WTC11 (cell line): ENCODE data around the gene PLPP4. TPM values are rescaled to one million over a fixed set of nuclear protein-coding genes. Genes with fewer than 3 reads are reported as not detected.

ENCODE experiments used
- ATAC-seq: fragments of 200-7000 bp; cut with Tn5 transposase; 2 replicates; pipeline ENCODE4 v1.10.0; 2021; ENCODE audit warnings: mild to moderate bottlenecking, moderate library complexity
- CTCF ChIA-PET: fragments of 300-600 bp; sonication (Branson Sonifier 250); formaldehyde crosslinking; loops from one replicate; lab custom pipeline; 2021; ENCODE audit warnings: antibody characterized with exemption; lab: Charles Lee
- POLR2A ChIA-PET: fragments of 350-600 bp; sonication (Branson Sonifier 250); formaldehyde crosslinking; loops from one replicate; lab custom pipeline; 2021; ENCODE audit warnings: antibody characterized with exemption; lab: Charles Lee
- DNase-seq: peaks from one replicate; pipeline ENCODE4 v3.0.0; 2021; ENCODE audit warnings: low spot score
- H3K27ac Mint-ChIP-seq: 2 replicates; pipeline ENCODE4 v1.8.0; 2021; ENCODE audit warnings: mixed read lengths
- H3K27me3 Mint-ChIP-seq: 2 replicates; pipeline ENCODE4 v1.8.0; 2021; ENCODE audit warnings: low read depth, mild to moderate bottlenecking, moderate library complexity, mixed read lengths
- H3K36me3 Mint-ChIP-seq: 2 replicates; pipeline ENCODE4 v1.8.0; 2021; ENCODE audit warnings: mixed read lengths
- H3K4me1 Mint-ChIP-seq: 2 replicates; pipeline ENCODE4 v1.8.0; 2022; ENCODE audit warnings: mixed read lengths
- H3K4me3 Mint-ChIP-seq: 2 replicates; pipeline ENCODE4 v1.8.0; 2021; ENCODE audit warnings: mild to moderate bottlenecking, moderate library complexity, mixed read lengths
- H3K9me3 Mint-ChIP-seq: 2 replicates; pipeline ENCODE4 v1.8.0; 2021; ENCODE audit warnings: mixed read lengths
- CREM ChIP-seq: sonication (generic); formaldehyde crosslinking; IDR thresholded peaks from 2 replicates; pipeline ENCODE4 v1.8.1; 2022; ENCODE audit warnings: mild to moderate bottlenecking, missing genetic modification reagents, moderate library complexity
- ESRRA ChIP-seq: sonication (generic); formaldehyde crosslinking; IDR thresholded peaks from 2 replicates; pipeline ENCODE4 v1.8.1; 2022; ENCODE audit warnings: mild to moderate bottlenecking, missing genetic modification reagents, borderline replicate concordance
- FOXK1 ChIP-seq: sonication (generic); formaldehyde crosslinking; IDR thresholded peaks from 2 replicates; pipeline ENCODE4 v1.8.0; 2022; ENCODE audit warnings: mild to moderate bottlenecking, moderate library complexity, missing genetic modification reagents
- HMGA2 ChIP-seq: fragments of 250-450 bp; sonication (Bioruptor Pico); IDR thresholded peaks from 2 replicates; pipeline ENCODE4 v1.4.0; 2021; ENCODE audit warnings: mild to moderate bottlenecking, moderate library complexity
- JUN ChIP-seq: sonication (generic); formaldehyde crosslinking; IDR thresholded peaks from 2 replicates; pipeline ENCODE4 v1.8.0; 2023; ENCODE audit warnings: mild to moderate bottlenecking, missing genetic modification reagents
- NFE2L1 ChIP-seq: sonication (generic); formaldehyde crosslinking; IDR thresholded peaks from 2 replicates; pipeline ENCODE4 v1.8.1; 2023; ENCODE audit warnings: missing genetic modification reagents
- NR3C1 ChIP-seq: sonication (generic); formaldehyde crosslinking; conservative IDR thresholded peaks from 2 replicates; pipeline ENCODE4 v1.8.1; 2023; ENCODE audit warnings: low read depth, mild to moderate bottlenecking, missing genetic modification reagents
- OVOL2 ChIP-seq: fragments of 250-450 bp; sonication (Bioruptor Pico); IDR thresholded peaks from 2 replicates; pipeline ENCODE4 v1.9.0; 2021; ENCODE audit warnings: mild to moderate bottlenecking, borderline replicate concordance
- RELA ChIP-seq: sonication (generic); formaldehyde crosslinking; IDR thresholded peaks from 2 replicates; pipeline ENCODE4 v1.8.1; 2022; ENCODE audit warnings: missing genetic modification reagents, mild to moderate bottlenecking, borderline replicate concordance
- ZNF232 ChIP-seq: sonication (generic); formaldehyde crosslinking; IDR thresholded peaks from 2 replicates; pipeline ENCODE4 v1.8.0; 2022; ENCODE audit warnings: mild to moderate bottlenecking, missing genetic modification reagents
- ZNF263 ChIP-seq: sonication (generic); formaldehyde crosslinking; IDR thresholded peaks from 2 replicates; pipeline ENCODE4 v1.8.1; 2022; ENCODE audit warnings: low read depth, mild to moderate bottlenecking, moderate library complexity, missing genetic modification reagents
- total RNA-seq: library from RNA; stranded (reverse); gene quantifications from 3 replicates; pipeline ENCODE4 v1.2.3, GENCODE V29; 2021
- TF ChIP-seq, protein P1 (sequence below): sonication (generic); formaldehyde crosslinking; IDR thresholded peaks from 2 replicates; pipeline ENCODE4 v1.8.0; 2023; ENCODE audit warnings: missing genetic modification reagents, mild to moderate bottlenecking, borderline replicate concordance
- TF ChIP-seq, protein P2 (sequence below): sonication (generic); formaldehyde crosslinking; IDR thresholded peaks from 2 replicates; pipeline ENCODE4 v1.8.0; 2022; ENCODE audit warnings: missing genetic modification reagents
- TF ChIP-seq, protein P3 (sequence below): fragments of 200-600 bp; IDR thresholded peaks from 2 replicates; pipeline ENCODE4 v1.8.0; 2022; ENCODE audit warnings: antibody characterized with exemption
- TF ChIP-seq, protein P4 (sequence below): fragments of 250-450 bp; sonication (Bioruptor Pico); IDR thresholded peaks from 2 replicates; pipeline ENCODE4 v1.9.0; 2021; ENCODE audit warnings: mild to moderate bottlenecking
- TF ChIP-seq, protein P5 (sequence below): sonication (generic); formaldehyde crosslinking; IDR thresholded peaks from 2 replicates; pipeline ENCODE4 v1.8.1; 2023; ENCODE audit warnings: mild to moderate bottlenecking, missing genetic modification reagents, moderate library complexity
- TF ChIP-seq, protein P6 (sequence below): sonication (generic); formaldehyde crosslinking; conservative IDR thresholded peaks from 2 replicates; pipeline ENCODE4 v1.8.1; 2023; ENCODE audit warnings: mild to moderate bottlenecking, low read depth, missing genetic modification reagents, moderate library complexity

Gene PLPP4
- total RNA-seq, 1 experiment from 2014 or later = 0.15 TPM

DNA sequence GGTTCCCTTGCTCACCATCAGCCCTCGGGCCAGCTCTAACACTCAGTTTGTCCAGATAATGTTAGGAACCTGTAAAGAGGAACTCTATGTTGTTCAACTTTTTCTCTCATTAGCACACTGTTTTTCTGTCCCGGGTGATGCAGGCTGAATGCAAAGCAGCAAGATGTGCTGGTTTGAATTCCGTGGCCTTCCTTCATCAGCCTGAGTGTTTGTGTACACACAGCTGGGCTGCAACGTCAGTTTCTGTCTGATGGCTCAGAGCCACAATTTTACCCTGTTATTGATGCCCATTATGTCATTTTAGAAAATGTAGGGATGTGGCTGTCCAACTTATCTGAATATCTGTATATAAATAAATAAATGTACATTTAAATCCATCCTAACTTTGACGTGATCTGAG lies 152.0 kb downstream of the PLPP4 start (continued):
- TF ChIP-seq, protein P1, sequence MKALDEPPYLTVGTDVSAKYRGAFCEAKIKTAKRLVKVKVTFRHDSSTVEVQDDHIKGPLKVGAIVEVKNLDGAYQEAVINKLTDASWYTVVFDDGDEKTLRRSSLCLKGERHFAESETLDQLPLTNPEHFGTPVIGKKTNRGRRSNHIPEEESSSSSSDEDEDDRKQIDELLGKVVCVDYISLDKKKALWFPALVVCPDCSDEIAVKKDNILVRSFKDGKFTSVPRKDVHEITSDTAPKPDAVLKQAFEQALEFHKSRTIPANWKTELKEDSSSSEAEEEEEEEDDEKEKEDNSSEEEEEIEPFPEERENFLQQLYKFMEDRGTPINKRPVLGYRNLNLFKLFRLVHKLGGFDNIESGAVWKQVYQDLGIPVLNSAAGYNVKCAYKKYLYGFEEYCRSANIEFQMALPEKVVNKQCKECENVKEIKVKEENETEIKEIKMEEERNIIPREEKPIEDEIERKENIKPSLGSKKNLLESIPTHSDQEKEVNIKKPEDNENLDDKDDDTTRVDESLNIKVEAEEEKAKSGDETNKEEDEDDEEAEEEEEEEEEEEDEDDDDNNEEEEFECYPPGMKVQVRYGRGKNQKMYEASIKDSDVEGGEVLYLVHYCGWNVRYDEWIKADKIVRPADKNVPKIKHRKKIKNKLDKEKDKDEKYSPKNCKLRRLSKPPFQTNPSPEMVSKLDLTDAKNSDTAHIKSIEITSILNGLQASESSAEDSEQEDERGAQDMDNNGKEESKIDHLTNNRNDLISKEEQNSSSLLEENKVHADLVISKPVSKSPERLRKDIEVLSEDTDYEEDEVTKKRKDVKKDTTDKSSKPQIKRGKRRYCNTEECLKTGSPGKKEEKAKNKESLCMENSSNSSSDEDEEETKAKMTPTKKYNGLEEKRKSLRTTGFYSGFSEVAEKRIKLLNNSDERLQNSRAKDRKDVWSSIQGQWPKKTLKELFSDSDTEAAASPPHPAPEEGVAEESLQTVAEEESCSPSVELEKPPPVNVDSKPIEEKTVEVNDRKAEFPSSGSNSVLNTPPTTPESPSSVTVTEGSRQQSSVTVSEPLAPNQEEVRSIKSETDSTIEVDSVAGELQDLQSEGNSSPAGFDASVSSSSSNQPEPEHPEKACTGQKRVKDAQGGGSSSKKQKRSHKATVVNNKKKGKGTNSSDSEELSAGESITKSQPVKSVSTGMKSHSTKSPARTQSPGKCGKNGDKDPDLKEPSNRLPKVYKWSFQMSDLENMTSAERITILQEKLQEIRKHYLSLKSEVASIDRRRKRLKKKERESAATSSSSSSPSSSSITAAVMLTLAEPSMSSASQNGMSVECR (CRISPR knock-in tag) = no peak
- no peak for TF ChIP-seq CREM

DNA sequence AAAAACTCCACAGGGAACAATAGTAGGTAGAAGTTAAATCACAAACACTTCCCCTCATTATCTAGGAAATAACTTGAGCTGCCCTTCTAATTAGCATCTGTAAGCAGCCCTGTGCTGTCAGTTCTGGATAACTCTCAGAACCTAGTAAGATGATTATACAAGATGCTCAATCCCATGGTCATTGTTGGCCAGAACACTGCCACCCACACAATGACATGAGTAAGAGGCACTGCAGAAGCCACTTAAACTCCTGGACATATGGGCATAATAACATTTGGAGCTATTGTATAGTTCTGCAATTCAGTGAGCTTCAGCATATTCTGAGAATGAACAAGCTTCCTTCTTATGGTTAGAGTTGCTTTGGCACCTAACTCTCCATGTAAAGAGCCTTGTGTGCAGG lies 153.8 kb downstream of the PLPP4 start:
- peaks cover 12% of the 10 kb centered on the region for H3K4me1 Mint-ChIP-seq
- POLR2A ChIA-PET = interaction anchor here (0.6 kb wide), 2 partner anchors 90 to 393 kb away, joined by 3 to 4 read pairs; no protein-coding TSS in a partner anchor
- CTCF ChIA-PET = interaction anchor here (1.5 to 1.7 kb wide), 2 partner anchors 24 to 155 kb away, joined by 3 to 5 read pairs; no protein-coding TSS in a partner anchor
- H3K4me3 Mint-ChIP-seq = no peak overlapping the region
- H3K27ac Mint-ChIP-seq = no peak overlapping the region
- no peak for TF ChIP-seq FOXK1 (CRISPR knock-in tag)
- no peak for TF ChIP-seq NFE2L1
- TF ChIP-seq JUN (CRISPR knock-in tag) = no peak
- TF ChIP-seq, protein P2, sequence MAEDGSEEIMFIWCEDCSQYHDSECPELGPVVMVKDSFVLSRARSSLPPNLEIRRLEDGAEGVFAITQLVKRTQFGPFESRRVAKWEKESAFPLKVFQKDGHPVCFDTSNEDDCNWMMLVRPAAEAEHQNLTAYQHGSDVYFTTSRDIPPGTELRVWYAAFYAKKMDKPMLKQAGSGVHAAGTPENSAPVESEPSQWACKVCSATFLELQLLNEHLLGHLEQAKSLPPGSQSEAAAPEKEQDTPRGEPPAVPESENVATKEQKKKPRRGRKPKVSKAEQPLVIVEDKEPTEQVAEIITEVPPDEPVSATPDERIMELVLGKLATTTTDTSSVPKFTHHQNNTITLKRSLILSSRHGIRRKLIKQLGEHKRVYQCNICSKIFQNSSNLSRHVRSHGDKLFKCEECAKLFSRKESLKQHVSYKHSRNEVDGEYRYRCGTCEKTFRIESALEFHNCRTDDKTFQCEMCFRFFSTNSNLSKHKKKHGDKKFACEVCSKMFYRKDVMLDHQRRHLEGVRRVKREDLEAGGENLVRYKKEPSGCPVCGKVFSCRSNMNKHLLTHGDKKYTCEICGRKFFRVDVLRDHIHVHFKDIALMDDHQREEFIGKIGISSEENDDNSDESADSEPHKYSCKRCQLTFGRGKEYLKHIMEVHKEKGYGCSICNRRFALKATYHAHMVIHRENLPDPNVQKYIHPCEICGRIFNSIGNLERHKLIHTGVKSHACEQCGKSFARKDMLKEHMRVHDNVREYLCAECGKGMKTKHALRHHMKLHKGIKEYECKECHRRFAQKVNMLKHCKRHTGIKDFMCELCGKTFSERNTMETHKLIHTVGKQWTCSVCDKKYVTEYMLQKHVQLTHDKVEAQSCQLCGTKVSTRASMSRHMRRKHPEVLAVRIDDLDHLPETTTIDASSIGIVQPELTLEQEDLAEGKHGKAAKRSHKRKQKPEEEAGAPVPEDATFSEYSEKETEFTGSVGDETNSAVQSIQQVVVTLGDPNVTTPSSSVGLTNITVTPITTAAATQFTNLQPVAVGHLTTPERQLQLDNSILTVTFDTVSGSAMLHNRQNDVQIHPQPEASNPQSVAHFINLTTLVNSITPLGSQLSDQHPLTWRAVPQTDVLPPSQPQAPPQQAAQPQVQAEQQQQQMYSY (CRISPR knock-in tag) = no peak
- no peak for TF ChIP-seq ESRRA
- DNase-seq (no peak), ATAC-seq (no peak)
- no peaks in the 10 kb centered on the region; the same call in 1 of the 2 replicates for H3K27me3 Mint-ChIP-seq
- H3K36me3 Mint-ChIP-seq = peaks cover 6% of the 10 kb centered on the region
- H3K9me3 Mint-ChIP-seq = peaks cover 30% of the 10 kb centered on the region

DNA sequence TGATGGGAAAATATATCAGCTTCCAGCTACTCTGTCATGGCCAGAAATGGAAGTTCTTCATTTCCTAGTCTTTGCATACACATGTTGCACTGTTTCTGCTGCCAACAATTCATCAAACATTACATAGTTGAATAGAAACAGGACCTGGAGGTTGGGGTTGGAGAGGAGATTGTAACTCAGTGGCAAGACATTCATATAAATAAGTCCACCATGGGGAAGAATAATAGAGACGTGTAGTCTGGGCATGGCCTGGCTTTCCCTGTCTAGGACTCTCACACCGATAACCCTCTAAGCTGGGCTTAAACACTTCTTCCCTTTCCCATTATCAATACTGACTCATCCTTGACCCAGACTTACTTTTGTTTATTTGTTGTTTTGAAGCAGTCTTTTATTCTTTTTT lies 155.7 kb downstream of the PLPP4 start:
- Mint-ChIP-seq H3K27me3 (no peaks in the 10 kb centered on the region; the same call in 1 of the 2 replicates), H3K36me3 (peaks cover 17% of the 10 kb centered on the region), H3K9me3 (peaks cover 35% of the 10 kb centered on the region), H3K4me1 (peaks cover 12% of the 10 kb centered on the region), H3K4me3 (no peak overlapping the region), H3K27ac (no peak overlapping the region)
- ATAC-seq (no peak), DNase-seq (no peak)
- POLR2A ChIA-PET = no interaction called here
- CTCF ChIA-PET = interaction anchor here (0.6 kb wide), 1 partner anchor 22 kb away, joined by 3 read pairs; no protein-coding TSS in a partner anchor
- TF ChIP-seq RELA (CRISPR knock-in tag) (no peak), NFE2L1 (no peak), OVOL2 (no peak), ZNF263 (CRISPR knock-in tag) (no peak), HMGA2 (CRISPR knock-in tag) (no peak), NR3C1 (CRISPR knock-in tag) (no peak), ZNF232 (no peak)
- TF ChIP-seq, protein P3, sequence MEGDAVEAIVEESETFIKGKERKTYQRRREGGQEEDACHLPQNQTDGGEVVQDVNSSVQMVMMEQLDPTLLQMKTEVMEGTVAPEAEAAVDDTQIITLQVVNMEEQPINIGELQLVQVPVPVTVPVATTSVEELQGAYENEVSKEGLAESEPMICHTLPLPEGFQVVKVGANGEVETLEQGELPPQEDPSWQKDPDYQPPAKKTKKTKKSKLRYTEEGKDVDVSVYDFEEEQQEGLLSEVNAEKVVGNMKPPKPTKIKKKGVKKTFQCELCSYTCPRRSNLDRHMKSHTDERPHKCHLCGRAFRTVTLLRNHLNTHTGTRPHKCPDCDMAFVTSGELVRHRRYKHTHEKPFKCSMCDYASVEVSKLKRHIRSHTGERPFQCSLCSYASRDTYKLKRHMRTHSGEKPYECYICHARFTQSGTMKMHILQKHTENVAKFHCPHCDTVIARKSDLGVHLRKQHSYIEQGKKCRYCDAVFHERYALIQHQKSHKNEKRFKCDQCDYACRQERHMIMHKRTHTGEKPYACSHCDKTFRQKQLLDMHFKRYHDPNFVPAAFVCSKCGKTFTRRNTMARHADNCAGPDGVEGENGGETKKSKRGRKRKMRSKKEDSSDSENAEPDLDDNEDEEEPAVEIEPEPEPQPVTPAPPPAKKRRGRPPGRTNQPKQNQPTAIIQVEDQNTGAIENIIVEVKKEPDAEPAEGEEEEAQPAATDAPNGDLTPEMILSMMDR = no peak
- TF ChIP-seq, protein P4, sequence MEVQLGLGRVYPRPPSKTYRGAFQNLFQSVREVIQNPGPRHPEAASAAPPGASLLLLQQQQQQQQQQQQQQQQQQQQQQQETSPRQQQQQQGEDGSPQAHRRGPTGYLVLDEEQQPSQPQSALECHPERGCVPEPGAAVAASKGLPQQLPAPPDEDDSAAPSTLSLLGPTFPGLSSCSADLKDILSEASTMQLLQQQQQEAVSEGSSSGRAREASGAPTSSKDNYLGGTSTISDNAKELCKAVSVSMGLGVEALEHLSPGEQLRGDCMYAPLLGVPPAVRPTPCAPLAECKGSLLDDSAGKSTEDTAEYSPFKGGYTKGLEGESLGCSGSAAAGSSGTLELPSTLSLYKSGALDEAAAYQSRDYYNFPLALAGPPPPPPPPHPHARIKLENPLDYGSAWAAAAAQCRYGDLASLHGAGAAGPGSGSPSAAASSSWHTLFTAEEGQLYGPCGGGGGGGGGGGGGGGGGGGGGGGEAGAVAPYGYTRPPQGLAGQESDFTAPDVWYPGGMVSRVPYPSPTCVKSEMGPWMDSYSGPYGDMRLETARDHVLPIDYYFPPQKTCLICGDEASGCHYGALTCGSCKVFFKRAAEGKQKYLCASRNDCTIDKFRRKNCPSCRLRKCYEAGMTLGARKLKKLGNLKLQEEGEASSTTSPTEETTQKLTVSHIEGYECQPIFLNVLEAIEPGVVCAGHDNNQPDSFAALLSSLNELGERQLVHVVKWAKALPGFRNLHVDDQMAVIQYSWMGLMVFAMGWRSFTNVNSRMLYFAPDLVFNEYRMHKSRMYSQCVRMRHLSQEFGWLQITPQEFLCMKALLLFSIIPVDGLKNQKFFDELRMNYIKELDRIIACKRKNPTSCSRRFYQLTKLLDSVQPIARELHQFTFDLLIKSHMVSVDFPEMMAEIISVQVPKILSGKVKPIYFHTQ (CRISPR knock-in tag) = no peak
- TF ChIP-seq, protein P5, sequence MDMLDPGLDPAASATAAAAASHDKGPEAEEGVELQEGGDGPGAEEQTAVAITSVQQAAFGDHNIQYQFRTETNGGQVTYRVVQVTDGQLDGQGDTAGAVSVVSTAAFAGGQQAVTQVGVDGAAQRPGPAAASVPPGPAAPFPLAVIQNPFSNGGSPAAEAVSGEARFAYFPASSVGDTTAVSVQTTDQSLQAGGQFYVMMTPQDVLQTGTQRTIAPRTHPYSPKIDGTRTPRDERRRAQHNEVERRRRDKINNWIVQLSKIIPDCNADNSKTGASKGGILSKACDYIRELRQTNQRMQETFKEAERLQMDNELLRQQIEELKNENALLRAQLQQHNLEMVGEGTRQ (CRISPR knock-in tag) = no peak
- TF ChIP-seq, protein P6, sequence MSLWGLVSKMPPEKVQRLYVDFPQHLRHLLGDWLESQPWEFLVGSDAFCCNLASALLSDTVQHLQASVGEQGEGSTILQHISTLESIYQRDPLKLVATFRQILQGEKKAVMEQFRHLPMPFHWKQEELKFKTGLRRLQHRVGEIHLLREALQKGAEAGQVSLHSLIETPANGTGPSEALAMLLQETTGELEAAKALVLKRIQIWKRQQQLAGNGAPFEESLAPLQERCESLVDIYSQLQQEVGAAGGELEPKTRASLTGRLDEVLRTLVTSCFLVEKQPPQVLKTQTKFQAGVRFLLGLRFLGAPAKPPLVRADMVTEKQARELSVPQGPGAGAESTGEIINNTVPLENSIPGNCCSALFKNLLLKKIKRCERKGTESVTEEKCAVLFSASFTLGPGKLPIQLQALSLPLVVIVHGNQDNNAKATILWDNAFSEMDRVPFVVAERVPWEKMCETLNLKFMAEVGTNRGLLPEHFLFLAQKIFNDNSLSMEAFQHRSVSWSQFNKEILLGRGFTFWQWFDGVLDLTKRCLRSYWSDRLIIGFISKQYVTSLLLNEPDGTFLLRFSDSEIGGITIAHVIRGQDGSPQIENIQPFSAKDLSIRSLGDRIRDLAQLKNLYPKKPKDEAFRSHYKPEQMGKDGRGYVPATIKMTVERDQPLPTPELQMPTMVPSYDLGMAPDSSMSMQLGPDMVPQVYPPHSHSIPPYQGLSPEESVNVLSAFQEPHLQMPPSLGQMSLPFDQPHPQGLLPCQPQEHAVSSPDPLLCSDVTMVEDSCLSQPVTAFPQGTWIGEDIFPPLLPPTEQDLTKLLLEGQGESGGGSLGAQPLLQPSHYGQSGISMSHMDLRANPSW (CRISPR knock-in tag) = no peak
